Tracheal epithelial cell (primary cell): Measurements from ENCODE around the gene C10orf120. TPM values are rescaled to one million over a fixed set of nuclear protein-coding genes. Genes with fewer than 3 reads are reported as not detected.

ENCODE experiments used
- total RNA-seq: library from RNA; depleted of rRNA; stranded (reverse); fragments of >200 nt; gene quantifications from 2 replicates; pipeline ENCODE4 v1.2.1, GENCODE V29; 2014

C10orf120 gene
- total RNA-seq: not detected in 2 replicates

GRCh38 chr10:122699796-122700455 is at the start of gene C10orf120:
Gene C10orf120 (minus strand): TSS chr10:122699846. CDS start chr10:122699790, 56 bp downstream.

Other genes starting within 250 kb of the C10orf120 start
- not detected in 2 replicates for gene ARMS2, start 245.2 kb downstream of the C10orf120 start, total RNA-seq
- 108 and 121 TPM in 2 replicates for gene HTRA1, start 238.3 kb downstream of the C10orf120 start, total RNA-seq
- gene DMBT1, start 139.1 kb downstream of the C10orf120 start, total RNA-seq: under 0.01 TPM in 1 of 2 replicates, not detected in the other
- gene CUZD1, start 146.0 kb upstream of the C10orf120 start, total RNA-seq: 0.48 and 0.64 TPM in 2 replicates
- gene FAM24B, start 179.7 kb upstream of the C10orf120 start, total RNA-seq: 3.6 and 4.1 TPM in 2 replicates
- not detected in 2 replicates for gene FAM24A, start 210.8 kb upstream of the C10orf120 start, total RNA-seq